IPS-15b (cell line): Measurements from ENCODE around the gene PDE11A.
"Not testable (repeated sequence)": the region's sequence is repeated elsewhere in the genome, so short reads cannot be mapped to it uniquely, and the experiment has no call there.

Experiments used
- H3K27me3 ChIP-seq: one replicate; pipeline ENCODE4 v1.6.1; 2013; ENCODE audit warnings: low read length; ENCODE audit not compliant: control insufficient read depth, insufficient read depth
- H3K36me3 ChIP-seq: one replicate; pipeline ENCODE4 v1.6.1; 2013; ENCODE audit warnings: low read length; ENCODE audit not compliant: control insufficient read depth, insufficient read depth
- H3K4me1 ChIP-seq: one replicate; pipeline ENCODE4 v1.6.1; 2013; ENCODE audit warnings: mild to moderate bottlenecking, low read length; ENCODE audit not compliant: control insufficient read depth, insufficient read depth
- H3K4me3 ChIP-seq: one replicate; pipeline ENCODE4 v1.5.1; 2013; ENCODE audit warnings: low read depth, low read length
- H3K9ac ChIP-seq: one replicate; pipeline ENCODE4 v1.6.1; 2013; ENCODE audit warnings: low read depth, mild to moderate bottlenecking, low read length
- H3K9me3 ChIP-seq: one replicate; pipeline ENCODE4 v1.6.1; 2013; ENCODE audit warnings: mild to moderate bottlenecking, low read length; ENCODE audit not compliant: control insufficient read depth, insufficient read depth

The PDE11A gene

DNA sequence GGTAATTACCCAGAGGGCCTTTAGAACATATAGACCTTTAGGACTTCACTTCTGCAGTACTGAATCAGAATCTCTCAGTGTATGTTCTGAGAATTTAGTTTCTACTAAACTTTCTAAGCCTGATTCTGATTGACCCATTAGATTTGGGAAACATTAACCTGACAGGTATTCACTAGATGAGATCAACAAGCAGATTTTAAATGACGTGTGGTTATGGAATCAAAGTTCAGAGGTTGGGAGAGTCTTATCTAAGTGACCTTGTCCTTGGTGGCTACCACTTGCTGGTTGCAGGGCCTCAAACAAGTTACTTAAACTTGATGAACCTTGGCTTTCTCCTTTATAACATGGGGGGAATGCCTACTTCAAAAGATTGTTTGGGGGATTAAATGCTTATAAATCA, 198.7 kb downstream of the PDE11A start:
- Histone ChIP-seq H3K4me3 (no peak overlapping the region), H3K4me1 (no peaks in the 10 kb centered on the region)

DNA sequence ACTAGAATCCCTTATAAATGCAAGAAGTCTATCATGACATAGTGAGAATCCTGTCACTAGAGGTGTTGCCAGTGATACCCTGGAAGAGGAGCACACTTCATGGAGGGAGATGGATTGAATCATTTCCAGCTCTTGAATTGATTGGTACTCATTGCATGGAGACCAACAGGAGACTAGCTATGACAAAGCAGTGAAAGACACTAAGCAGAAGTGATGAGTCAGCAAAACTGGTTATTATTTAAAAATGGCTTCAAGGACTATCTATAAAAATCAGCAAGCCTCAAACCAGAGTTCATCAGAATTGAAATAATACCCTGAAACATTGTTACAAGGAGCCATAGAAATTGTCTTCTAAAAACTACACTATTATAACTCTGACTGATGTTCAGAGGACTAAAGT, 200.3 kb downstream of the PDE11A start:
- Histone ChIP-seq H3K4me3 (no peak overlapping the region), H3K27me3 (no peaks in the 10 kb centered on the region), H3K9ac (no peak overlapping the region), H3K9me3 (no peaks in the 10 kb centered on the region), H3K4me1 (no peaks in the 10 kb centered on the region), H3K36me3 (no peaks in the 10 kb centered on the region)

More for the DNA sequence above, 198.7 kb downstream of the PDE11A start:
- Histone ChIP-seq H3K27me3 (no peaks in the 10 kb centered on the region), H3K9ac (no peak overlapping the region), H3K36me3 (no peaks in the 10 kb centered on the region), H3K9me3 (no peaks in the 10 kb centered on the region)

- no peaks in the 10 kb centered on the region for H3K27me3 ChIP-seq
- H3K36me3 ChIP-seq: no peaks in the 10 kb centered on the region
- H3K4me1 ChIP-seq: no peaks in the 10 kb centered on the region
These were observed 202.7 kb downstream of the PDE11A start for GRCh38 chr2:177869912-177870311.

GRCh38 chr2:177869209-177869608, 203.4 kb downstream of the PDE11A start:
- H3K9ac ChIP-seq: no peak overlapping the region
- H3K9me3 ChIP-seq: no peaks in the 10 kb centered on the region
- H3K4me1 ChIP-seq: no peaks in the 10 kb centered on the region
- H3K27me3 ChIP-seq: no peaks in the 10 kb centered on the region
- no peaks in the 10 kb centered on the region for H3K36me3 ChIP-seq
- H3K4me3 ChIP-seq: no peak overlapping the region

More at GRCh38 chr2:177869912-177870311, 202.7 kb downstream of the PDE11A start:
- no peak overlapping the region for H3K4me3 ChIP-seq
- no peak overlapping the region for H3K9ac ChIP-seq
- H3K9me3 ChIP-seq: no peaks in the 10 kb centered on the region

- Histone ChIP-seq H3K4me1 (no peaks in the 10 kb centered on the region), H3K27me3 (no peaks in the 10 kb centered on the region), H3K9ac (no peak overlapping the region), H3K36me3 (no peaks in the 10 kb centered on the region), H3K9me3 (no peaks in the 10 kb centered on the region), H3K4me3 (no peak overlapping the region)
These were observed 203.8 kb downstream of the PDE11A start for GRCh38 chr2:177868806-177869205.

GRCh38 chr2:177857538-177857937, 215.0 kb downstream of the PDE11A start:
- peaks cover 4% of the 10 kb centered on the region for H3K27me3 ChIP-seq
- H3K9ac ChIP-seq: no peak overlapping the region
- H3K4me3 ChIP-seq: no peak overlapping the region
- no peaks in the 10 kb centered on the region for H3K9me3 ChIP-seq
- no peaks in the 10 kb centered on the region for H3K4me1 ChIP-seq
- no peaks in the 10 kb centered on the region for H3K36me3 ChIP-seq

- no peaks in the 10 kb centered on the region for H3K9me3 ChIP-seq
- H3K36me3 ChIP-seq: no peaks in the 10 kb centered on the region
- no peak overlapping the region for H3K4me3 ChIP-seq
- no peak overlapping the region for H3K9ac ChIP-seq
- peaks cover 9% of the 10 kb centered on the region for H3K27me3 ChIP-seq
- no peaks in the 10 kb centered on the region for H3K4me1 ChIP-seq
These were observed 220.2 kb downstream of the PDE11A start for GRCh38 chr2:177852389-177852788.

- H3K4me1 ChIP-seq: no peaks in the 10 kb centered on the region
- H3K9me3 ChIP-seq: no peaks in the 10 kb centered on the region
- no peaks in the 10 kb centered on the region for H3K36me3 ChIP-seq
These were observed 229.4 kb downstream of the PDE11A start for GRCh38 chr2:177843188-177843587.

GRCh38 chr2:177842243-177842642, 230.3 kb downstream of the PDE11A start:
- H3K4me1 ChIP-seq: no peaks in the 10 kb centered on the region
- no peak overlapping the region for H3K9ac ChIP-seq
- no peaks in the 10 kb centered on the region for H3K9me3 ChIP-seq
- H3K27me3 ChIP-seq: no peaks in the 10 kb centered on the region
- H3K36me3 ChIP-seq: no peaks in the 10 kb centered on the region
- H3K4me3 ChIP-seq: no peak overlapping the region

More at GRCh38 chr2:177843188-177843587, 229.4 kb downstream of the PDE11A start:
- no peaks in the 10 kb centered on the region for H3K27me3 ChIP-seq
- H3K4me3 ChIP-seq: no peak overlapping the region
- no peak overlapping the region for H3K9ac ChIP-seq

DNA sequence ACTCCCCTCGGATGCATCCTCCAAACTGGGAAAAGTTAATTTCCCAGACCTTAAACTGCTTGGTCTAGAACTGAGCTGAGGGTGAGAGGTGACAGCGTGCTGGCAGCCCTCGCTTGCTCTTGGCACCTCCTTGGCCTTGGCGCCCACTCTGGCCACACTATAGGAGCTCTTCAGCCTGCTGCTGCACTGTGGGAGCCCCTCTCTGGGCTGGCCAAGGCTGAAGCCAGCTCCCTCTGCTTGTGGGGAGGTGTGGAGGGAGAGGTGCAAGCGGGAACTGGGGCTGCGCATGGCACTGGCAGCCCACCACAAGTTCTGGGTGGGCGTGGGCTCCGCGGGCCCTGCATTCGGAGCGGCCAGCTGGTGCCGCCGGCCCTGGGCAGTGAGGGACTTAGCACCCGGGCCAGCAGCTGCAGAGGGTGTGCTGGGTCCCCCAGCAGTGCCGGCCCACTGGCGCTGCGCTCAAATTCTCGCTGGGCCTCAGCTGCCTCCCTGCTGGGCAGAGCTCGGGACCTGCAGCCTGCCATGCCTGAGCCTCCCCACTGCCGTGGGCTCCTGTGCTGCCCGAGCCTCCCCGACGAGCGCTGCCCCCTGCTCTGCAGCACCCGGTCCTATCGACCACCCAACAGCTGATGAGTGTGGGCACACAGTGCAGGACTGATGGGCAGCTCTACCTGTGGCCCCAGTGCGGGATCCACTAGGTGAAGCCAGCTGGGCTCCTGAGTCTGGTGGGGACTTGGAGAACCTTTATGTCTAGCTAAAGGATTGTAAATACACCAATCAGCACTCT, 237.0 kb downstream of the PDE11A start:
- not testable (repeated sequence) for H3K4me3 ChIP-seq, H3K36me3 ChIP-seq, H3K9ac ChIP-seq, H3K4me1 ChIP-seq, H3K27me3 ChIP-seq
- peaks cover 11% of the 10 kb centered on the region for H3K9me3 ChIP-seq

GRCh38 chr2:177832611-177833433, 239.8 kb downstream of the PDE11A start:
- Histone ChIP-seq H3K36me3 (no peaks in the 10 kb centered on the region), H3K4me1 (no peaks in the 10 kb centered on the region), H3K4me3 (no peak overlapping the region), H3K9me3 (peaks cover 11% of the 10 kb centered on the region), H3K9ac (no peak overlapping the region), H3K27me3 (no peaks in the 10 kb centered on the region)
